Measurements from ENCODE around the gene ADAMTSL2.

ADAMTSL2 gene

DNA sequence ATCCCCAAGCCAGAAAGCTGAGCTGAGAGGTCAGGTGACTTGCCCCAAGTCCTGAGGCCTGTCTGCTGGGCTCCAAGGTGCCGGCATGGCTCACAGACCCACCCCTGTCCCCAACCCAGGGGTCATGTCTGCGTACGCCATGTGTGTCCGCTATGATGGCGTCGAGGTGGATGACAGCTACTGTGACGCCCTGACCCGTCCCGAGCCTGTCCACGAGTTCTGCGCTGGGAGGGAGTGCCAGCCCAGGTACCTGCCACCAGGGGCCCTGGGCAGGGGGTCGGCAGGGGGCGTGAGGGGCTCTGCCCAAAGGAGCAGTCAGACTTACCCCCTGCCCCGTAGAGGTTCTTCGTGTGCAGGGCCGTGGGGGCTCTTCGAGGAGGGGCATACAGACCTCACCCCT, 32.3 kb downstream of the ADAMTSL2 start:
- TF ChIP-seq, protein P1, sequence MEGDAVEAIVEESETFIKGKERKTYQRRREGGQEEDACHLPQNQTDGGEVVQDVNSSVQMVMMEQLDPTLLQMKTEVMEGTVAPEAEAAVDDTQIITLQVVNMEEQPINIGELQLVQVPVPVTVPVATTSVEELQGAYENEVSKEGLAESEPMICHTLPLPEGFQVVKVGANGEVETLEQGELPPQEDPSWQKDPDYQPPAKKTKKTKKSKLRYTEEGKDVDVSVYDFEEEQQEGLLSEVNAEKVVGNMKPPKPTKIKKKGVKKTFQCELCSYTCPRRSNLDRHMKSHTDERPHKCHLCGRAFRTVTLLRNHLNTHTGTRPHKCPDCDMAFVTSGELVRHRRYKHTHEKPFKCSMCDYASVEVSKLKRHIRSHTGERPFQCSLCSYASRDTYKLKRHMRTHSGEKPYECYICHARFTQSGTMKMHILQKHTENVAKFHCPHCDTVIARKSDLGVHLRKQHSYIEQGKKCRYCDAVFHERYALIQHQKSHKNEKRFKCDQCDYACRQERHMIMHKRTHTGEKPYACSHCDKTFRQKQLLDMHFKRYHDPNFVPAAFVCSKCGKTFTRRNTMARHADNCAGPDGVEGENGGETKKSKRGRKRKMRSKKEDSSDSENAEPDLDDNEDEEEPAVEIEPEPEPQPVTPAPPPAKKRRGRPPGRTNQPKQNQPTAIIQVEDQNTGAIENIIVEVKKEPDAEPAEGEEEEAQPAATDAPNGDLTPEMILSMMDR (IDR thresholded peaks at IDR 0.05): no peak

DNA sequence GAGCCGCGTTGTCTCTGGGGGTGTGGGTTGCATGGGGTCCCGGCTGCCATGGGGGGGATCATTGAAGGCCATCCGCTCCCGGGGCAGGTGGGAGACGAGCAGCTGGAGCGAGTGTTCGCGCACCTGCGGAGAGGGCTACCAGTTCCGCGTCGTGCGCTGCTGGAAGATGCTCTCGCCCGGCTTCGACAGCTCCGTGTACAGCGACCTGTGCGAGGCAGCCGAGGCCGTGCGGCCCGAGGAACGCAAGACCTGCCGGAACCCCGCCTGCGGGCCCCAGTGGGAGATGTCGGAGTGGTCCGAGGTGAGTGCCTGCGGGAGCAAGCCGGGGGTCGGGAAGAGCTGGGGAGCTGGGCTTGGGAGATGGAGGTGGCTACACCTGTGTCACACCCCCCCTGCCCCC, 33.7 kb downstream of the ADAMTSL2 start:
- TF ChIP-seq, protein P1 (IDR thresholded peaks at IDR 0.05): no peak

DNA sequence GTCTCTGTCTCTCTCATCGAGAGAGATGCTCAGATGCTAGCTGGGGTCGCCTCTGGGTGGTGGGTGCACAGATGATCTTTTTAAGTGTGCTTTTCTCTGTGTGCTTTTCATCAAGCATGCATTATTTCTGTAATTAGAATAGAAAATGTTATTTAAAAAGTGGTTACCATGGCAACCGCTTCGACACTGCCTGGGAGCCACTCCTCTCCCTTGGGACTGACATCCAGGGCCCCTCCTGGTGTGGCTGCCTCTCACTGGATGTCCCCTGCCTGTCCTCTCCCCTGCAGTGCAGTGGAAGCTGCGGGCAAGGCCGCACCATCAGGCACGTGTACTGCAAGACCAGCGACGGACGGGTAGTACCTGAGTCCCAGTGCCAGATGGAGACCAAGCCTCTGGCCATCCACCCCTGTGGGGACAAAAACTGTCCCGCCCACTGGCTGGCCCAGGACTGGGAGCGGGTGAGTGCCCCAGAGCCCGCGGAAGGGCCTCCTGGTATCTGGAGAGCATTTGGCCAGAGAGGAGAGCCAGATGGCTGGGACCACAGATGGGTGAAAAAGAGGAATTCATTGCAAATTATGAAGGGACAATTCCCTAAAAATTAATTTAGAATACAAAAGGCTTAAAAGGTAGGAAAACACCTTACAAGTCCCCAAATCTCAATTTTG, 34.7 kb downstream of the ADAMTSL2 start:
- TF ChIP-seq, protein P1 (IDR thresholded peaks at IDR 0.05): no peak

DNA sequence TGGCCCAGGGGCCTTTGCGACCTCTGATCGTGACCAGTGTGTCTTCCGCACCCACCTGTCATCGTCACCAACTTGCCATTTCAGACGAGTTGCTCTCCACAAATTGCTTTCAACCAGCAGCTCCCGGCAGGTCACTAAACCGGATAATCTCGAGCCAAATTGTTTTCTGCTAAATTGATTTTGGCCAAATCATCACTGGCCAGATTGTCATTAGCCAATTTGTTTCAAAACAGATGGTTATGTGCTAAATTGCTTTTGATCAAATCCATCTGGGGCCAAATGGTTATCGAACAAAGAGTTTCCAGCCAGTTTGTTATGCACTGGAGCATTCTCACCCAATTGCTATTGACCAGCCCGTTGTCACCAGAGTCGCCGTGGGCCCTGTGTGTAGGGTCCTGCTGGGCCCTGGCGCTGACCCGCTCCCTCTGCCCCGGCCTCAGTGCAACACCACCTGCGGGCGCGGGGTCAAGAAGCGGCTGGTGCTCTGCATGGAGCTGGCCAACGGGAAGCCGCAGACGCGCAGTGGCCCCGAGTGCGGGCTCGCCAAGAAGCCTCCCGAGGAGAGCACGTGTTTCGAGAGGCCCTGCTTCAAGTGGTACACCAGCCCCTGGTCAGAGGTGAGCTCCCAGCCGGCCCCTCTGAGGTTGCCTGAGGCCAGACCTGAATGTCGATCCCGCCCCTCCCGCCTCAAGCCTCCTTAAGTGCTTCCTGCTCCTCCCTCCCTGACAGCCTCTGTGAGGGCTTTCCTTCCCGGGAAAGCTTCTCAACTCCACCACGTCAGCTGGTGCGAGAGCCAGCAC, 35.6 kb downstream of the ADAMTSL2 start:
- TF ChIP-seq, protein P1 (IDR thresholded peaks at IDR 0.05): no peak

DNA sequence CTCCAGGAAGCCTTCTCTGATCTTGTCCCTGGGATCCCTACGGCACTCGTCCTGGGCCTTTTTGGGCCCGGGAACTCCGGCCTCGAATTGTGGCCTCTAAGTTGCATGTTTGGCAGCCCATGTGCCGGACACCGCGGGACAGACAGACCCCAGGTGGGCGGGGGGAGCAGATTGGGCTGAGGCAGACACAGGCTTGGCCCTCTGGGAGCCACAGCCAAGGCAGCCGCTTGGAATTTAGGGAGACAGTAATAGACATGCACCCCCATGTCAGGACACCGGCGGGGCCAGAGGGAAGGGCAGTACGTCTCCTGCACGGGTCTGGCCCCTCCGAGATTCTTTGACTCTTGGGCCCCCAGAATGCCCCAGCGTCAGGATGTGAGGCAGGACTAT, 36.2 kb downstream of the ADAMTSL2 start:
- TF ChIP-seq, protein P1 (IDR thresholded peaks at IDR 0.05): no peak

DNA sequence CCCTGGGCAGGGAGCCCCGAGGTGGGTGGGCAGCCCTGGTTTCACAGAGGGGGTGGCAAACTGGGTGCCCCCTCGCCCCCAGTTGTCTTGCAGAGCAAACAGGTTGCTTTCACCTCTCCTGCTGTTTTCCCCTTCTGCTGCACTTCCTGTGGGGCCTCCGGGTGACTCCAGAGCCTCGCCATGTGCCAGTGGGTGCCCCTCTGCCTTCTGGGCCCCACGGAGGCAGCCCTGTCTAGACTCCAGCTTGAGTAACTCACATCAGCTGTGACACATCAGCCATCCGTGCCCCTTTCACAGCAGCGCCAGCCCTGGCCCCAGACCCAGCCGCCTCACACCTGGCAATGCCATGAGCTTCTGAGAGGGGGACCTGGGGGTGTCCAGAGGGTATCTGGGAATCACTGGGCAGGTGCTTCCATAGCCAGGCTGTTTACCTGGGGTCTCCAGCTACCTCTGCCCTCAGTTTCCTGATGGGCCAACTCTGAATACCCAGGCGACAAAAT, 36.9 kb downstream of the ADAMTSL2 start:
- TF ChIP-seq, protein P1 (IDR thresholded peaks at IDR 0.05): no peak

DNA sequence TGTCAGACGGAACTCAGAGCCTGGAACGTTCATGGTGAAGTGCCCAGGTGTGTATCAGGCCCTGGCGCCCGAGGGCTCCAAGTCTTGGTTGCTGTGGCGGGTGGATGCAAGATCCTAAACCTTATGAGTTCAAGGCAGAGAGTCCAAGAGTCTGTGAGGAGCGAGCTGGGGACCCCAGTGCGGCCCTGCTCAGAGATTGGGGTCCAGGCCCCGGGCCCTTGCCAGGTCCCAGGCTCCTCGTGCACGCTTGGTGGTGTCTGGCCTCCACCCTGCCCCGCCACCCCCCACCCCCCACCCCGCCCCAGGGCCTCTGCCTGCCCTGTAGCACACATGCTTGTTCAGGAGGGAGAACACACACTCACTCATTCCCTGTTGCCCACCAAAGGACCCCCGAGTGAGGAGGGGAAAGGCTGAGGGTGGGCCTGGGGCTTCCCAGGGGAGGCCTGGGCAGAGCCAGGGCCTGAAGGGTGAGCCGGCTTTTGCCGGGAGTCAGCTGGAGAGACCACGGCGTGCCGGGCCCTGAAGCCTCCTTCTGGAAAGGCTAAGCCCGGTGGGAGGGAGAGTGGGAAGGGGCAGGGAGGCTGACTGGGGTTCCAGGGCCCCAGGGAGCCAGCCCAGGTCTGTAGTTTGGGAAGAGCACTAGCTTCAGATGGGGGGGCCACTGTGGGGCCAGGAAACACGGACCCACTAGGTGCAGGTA, 37.5 kb downstream of the ADAMTSL2 start:
- TF ChIP-seq, protein P1 (IDR thresholded peaks at IDR 0.05): no peak
